Fibroblast of skin of right quadriceps (primary cell): ENCODE results near the gene SLC6A19.
"Not testable (repeated sequence)": the region's sequence is repeated elsewhere in the genome, so short reads cannot be mapped to it uniquely, and the experiment has no call there.

Experiments
- DNase-seq: peaks from one replicate; pipeline ENCODE4 v3.0.0-alpha.2; 2013

SLC6A19 gene

DNA sequence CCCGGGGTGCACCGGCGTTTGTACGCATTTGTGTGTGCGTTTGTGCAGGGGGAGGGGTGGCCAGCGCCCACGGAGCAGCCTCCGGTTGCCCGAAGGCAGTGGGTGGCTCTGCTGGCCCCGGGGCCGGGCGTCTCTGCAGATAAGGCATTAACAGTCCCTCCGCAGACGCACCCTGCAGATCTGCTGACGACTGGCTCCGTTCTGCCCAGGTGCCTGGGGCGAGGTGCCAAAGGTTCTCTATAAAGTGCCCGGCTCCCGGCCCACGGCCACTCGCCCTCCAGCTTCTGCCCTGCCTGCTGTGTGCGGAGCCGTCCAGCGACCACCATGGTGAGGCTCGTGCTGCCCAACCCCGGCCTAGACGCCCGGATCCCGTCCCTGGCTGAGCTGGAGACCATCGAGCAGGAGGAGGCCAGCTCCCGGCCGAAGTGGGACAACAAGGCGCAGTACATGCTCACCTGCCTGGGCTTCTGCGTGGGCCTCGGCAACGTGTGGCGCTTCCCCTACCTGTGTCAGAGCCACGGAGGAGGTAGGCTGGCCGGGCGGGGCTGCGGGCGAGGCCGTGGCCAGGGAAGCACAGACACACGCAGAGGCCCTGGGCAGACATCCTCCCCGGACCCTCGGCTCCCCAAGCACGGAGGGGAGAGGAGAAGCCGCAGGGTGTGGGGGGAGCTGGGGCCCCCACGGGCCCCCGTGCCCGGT lies at the start of gene SLC6A19:
Gene SLC6A19, plus strand, starts transcription at position 269 of the 699 bp plus-strand sequence. Its CDS starts 56 bp downstream, at position 325.
- no peak for DNase-seq

GRCh38 chr5:1152156-1152555 lies 49.2 kb upstream of the SLC6A19 start:
- DNase-seq, result no peak

DNA sequence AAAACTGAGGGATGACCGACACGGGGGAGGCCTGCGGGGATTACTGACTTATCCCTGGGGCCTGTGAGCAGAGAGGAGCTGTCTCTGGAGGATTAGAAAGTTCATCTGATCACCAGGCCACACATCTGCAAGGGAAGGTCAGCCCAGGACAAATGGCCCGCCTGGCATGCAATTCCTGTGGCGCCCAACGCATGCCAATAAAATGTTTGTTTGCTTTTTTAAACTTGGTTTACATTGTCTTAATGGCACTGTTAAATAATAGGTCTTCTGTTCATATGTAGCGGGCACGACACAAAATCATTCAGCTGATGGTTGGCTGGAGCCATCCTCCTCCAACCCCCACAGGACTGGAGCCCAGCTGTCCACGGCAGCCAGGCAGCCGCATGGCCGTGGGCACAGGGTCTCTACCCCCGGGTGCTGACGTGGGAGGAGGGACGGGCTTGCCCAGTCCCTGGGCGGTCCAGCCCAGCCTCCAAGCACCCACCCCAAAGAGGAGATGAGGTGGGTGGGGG lies 48.6 kb upstream of the SLC6A19 start:
- no peak for DNase-seq

GRCh38 chr5:1153428-1153827 lies 48.0 kb upstream of the SLC6A19 start:
- DNase-seq, result no peak

DNA sequence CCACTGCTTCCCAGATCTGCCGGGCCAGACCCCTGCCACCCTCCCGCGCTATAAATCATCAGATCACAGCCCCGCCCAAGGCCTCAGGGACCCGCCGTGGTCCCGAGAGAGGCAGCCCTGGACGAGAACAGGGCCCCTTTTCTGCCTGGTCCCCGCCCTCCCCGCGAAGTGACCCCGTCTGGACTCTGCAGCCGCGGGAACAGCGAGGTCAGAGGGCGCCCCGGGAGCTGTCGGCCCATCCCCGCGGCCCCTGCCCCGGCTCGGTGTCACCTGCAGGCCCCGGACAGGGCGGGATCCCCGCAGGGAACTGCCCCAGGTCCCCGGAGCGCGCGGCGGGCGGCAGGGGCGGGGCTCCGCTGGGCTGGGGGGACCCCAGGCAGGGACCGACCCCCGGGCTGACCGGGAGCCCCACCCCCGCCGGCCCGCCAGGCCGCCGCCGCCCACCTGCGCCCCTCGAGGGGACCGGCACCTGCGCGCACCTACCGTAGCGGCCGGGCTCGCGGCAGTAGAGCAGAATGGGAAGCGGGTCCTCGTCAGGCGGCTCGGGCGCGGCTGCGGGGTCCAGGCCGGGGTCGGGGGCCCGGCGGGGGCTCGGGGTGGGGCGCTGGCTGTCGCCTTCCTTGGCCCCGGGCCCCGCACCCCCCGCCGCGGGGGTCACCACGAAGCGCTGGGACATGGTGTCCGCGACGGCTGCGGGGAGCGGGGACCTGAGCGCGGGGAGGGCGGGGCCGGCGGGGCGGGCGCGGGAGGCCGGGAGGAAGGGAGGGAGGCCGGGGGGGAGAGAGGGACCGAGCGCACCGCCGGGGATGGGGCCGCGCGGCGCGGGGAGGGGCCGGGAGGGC lies 46.0 kb upstream of the SLC6A19 start:
- DNase-seq, result no peak

- DNase-seq, result no peak
These were observed 45.2 kb upstream of the SLC6A19 start for GRCh38 chr5:1156033-1156753.

- no peak for DNase-seq
These were observed 44.5 kb upstream of the SLC6A19 start for GRCh38 chr5:1156754-1157460.

GRCh38 chr5:1157461-1157986 lies 43.9 kb upstream of the SLC6A19 start:
- DNase-seq, result not testable (repeated sequence)

GRCh38 chr5:1158647-1159340 lies 42.6 kb upstream of the SLC6A19 start:
- DNase-seq, result no peak

- no peak for DNase-seq
These were observed 42.1 kb upstream of the SLC6A19 start for GRCh38 chr5:1159341-1159675.

DNA sequence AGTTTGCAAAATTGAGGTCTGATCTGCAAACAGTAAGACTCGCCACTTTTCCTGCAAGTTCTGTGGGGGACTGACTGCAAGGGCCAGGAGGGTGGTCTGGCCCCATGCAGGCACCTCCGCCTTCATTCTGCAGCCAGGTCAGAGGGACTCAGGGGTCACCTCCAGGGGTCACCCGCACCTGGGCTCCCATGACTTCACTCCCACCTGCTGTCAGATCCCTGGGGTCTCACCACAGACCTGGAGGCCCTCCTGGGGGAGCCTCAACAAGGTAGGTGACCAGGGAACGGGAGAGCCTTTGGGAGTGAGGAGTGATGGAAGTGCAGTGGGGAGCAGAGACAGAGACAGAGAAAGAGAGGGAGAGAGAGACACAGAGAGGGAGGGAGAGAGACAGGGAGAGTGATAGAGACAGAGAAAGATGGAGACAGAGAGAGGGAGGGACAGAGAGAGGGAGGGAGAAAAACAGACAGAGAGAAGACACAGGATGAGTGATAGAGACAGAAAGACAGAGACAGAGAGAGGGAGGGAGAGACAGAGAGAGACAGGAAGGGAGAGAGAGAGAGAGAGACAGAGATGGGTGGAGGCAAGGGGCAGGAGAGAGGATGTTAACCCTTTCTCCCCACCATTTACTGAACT lies 41.5 kb upstream of the SLC6A19 start:
- DNase-seq, result no peak

- no peak for DNase-seq
These were observed 40.1 kb upstream of the SLC6A19 start for GRCh38 chr5:1161108-1161832.

DNA sequence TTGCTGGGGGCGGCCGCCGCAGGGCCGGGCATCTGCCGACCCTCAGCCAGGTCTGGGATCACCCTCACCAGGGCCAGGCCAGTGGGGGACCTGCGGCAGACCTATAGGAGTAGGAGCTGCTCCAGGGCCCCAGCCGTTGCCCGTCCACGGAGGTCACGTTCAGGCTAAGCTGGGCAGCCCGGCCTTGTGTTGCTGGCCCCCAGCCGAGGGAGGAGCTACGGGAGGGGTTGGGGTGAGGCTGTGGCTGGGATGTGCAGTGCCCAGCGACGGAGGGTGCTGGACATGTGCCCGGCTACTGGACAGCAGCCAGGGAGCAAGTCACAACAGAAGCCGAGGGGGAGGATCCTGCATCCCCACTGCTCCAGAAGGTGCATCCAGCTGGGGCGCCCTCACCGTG lies 39.6 kb upstream of the SLC6A19 start:
- no peak for DNase-seq

DNA sequence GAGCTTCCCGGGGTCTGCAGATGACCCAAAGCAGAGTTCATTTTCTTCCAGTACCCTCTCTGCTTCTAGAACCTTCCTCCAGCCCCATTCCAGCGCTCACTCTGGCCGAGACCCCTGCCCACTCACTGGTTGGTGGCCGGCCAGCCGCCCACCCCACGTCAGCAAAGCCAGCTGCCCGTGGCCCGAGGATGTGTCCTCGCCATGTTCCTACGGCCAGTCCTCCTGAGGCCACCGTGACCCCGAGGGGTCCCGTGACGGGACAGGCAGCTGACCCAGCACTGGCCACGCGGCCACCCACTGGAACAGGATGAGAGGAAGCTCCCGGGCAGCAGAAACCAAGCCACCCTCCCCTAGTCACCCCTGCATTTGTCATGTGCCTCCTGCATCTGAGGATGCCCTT lies 39.1 kb upstream of the SLC6A19 start:
- no peak for DNase-seq

DNA sequence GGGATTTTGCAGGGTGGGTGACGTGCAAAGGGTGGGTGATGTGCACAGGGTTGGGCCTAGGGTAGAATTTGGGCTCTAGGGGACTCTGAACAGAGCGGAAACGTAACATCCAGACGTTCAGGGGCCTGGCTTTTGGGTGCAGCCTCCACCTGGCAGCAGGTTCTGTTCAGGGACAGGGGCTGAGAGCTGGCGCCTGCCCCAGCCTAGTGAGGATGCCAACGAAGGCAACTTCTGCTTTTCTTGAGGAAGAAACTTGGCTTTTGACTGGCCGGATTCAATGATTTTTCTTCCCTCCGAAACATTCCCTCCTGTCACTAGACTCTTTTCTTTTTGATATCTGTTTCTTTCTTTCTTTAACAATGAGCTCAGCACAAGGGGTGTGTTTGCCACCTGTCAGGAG lies 38.6 kb upstream of the SLC6A19 start:
- DNase-seq, result no peak

DNA sequence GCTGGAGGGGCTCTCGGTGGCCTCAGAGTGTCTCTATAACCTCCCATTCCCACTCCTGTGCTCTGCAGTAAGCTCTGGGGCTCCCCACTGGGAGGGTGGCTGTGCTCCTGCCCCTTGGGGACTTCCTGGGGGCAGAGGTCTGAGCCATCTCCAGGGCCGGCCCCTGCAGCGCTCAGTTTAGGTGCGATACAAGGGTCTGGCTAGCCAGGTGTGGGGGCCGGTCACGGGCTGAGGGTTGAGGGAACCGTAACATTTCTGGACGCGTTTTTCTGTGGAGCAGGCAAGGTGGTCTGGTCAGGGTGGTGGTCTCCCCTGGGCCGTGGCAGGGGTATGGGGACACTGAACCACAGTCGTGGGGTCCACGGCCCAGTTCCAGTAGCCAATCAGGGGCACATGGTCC lies 38.0 kb upstream of the SLC6A19 start:
- DNase-seq, result no peak

DNA sequence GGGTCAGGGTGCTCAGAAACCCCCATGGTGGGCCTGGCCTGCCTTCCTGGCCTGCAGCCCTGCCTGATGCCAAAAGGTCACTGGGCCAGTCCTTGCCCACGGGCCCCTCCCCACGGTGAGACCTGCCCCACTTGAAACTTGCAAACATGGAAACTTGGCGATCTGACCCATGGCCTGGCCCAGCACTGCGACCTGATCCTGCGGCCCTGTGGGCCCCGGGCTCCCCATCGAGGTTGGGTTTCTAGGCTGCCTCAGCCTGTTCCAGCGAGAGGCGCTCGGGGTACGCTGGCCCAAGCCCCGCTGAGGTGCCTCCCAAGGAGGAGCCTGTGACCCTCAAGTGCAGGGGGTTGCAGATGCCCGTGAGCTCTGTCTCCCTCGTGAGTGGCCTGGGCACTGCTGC lies 37.5 kb upstream of the SLC6A19 start:
- no peak for DNase-seq

DNA sequence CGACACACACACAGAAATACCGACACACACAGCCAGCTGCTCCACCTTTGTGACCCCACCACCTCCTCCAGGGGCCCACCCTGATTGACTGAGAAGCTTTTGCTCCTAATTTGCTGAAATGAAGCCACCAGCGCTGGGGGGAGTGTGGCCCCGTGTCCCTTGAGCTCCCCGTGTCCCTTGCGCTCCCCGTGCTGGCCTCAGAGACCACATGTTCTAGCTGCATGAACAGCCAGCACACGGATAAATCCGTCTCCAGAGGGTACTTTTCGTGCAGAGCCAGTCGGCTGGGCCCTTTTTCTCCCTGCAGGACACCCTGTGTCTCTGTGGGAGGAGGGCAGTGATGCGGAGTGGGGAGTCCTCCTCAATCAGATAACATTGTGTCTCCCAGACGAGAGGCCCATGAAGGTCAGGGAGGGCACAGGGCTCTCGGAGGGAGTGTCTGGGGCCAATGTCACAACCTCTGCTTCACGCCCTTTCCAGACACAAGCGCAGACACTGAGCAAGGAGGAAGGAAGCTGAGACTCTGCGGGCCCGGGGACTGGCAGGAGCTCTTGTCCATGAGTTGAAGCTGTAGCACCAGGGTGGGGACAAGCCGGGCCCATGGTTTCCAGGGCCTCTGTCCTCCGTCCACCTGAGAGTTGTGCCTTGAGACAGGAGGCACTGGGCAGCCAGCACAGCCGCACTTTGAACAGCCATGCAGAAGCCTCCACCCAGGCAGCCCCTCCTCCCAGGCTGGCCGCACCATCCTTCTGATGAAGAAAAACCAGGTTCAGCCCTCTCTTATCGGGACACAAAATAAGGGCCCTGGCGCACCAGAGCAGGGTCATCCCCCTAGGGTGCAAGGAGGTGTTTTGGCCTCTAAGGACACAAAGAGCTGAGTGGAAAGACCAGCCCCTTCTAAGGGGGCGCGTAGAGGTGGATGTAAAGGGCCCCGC lies 36.4 kb upstream of the SLC6A19 start:
- no peak for DNase-seq

- no peak for DNase-seq
These were observed 35.5 kb upstream of the SLC6A19 start for GRCh38 chr5:1165864-1166263.

DNA sequence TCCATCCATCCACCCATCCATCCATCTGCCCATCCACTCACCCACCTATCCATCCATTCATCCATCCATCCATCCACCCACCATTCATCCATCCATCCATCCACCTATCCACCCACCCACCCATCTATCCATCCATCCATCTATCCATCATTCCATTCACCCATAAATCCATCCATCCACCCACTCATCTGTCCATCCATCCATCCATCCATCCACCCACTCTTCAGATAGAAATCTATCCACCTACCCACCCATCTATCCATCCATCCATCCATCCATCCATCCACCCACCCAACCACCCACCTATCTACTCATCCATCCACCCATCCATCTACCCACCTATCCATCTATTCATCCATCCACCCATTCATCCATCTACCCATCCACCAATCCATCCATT lies 35.0 kb upstream of the SLC6A19 start:
- DNase-seq, result no peak
